ENCODE data around the gene ZKSCAN8. TPM values are rescaled to one million over a fixed set of nuclear protein-coding genes. Genes with fewer than 3 reads are reported as not detected.

The ZKSCAN8 gene
- polyA plus RNA-seq, 2 of the 4 experiments (the other 2 are of a cell fraction) = 8.5 to 8.9 TPM

GRCh38 chr6:28159029-28159607 lies 17.4 kb downstream of the ZKSCAN8 start:
- Histone ChIP-seq H3K4me1 (no peaks in the 10 kb centered on the region), H3K9me3 (peaks cover 12% of the 10 kb centered on the region; the same call in 2 of the 3 replicates), H3K4me2 (no peak overlapping the region), H3K27ac (no peak overlapping the region), H3K4me3 (no peak overlapping the region)
- ChIA-PET CTCF (interaction anchor here (1.0 kb wide), 1 partner anchor 10 kb away, joined by 3 read pairs; no protein-coding TSS in a partner anchor), POLR2A (no interaction called here)
- DNase-seq (ENCODE audit: low read depth in 1 of 2, low spot score in 1 of 2) (no peak), ATAC-seq (no peak), FAIRE-seq (no peak)
- 93% methylated on average over 4 of the region's 4 CpGs for WGBS (ENCODE audit: missing lambda C conversion rate)
- no peak for TF ChIP-seq CEBPB (IDR thresholded peaks at IDR 0.05)
- TF ChIP-seq MAFK (IDR thresholded peaks at IDR 0.05; ENCODE audit: partially characterized antibody) = peak; percentile 39
- no peak for TF ChIP-seq USF2 (IDR thresholded peaks at IDR 0.05)
- TF ChIP-seq EHF (CRISPR knock-in tag; IDR thresholded peaks at IDR 0.05) = no peak

DNA sequence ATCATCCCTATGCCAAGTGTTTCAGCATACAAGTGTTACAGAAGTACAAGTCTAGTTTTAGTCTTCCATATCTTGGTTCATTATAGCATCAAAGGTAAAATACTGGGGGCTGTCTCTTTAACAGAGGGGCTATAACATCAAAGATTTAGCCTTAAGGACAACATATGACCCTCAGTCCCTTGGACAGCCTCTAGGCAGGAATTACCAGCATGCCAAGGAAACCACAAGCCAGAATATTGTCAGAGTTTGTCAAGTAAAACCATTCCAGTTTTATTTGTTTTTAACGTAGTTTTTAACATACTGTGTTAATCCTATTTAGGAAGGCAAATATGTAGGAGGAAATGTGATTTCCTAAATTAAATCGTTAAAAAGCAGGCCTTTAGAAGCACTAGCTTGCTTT lies 18.6 kb downstream of the ZKSCAN8 start:
- WGBS (ENCODE audit: missing lambda C conversion rate) = 93% methylated on average over 2 of the region's 2 CpGs
- FAIRE-seq (no peak), DNase-seq (ENCODE audit: low read depth in 1 of 2, low spot score in 1 of 2) (no peak), ATAC-seq (no peak)
- H3K27ac ChIP-seq = no peak overlapping the region
- H3K4me1 ChIP-seq = no peaks in the 10 kb centered on the region
- TF ChIP-seq EHF (CRISPR knock-in tag; IDR thresholded peaks at IDR 0.05) = no peak
- TF ChIP-seq HDAC2 (IDR thresholded peaks at IDR 0.05) = no peak
- TF ChIP-seq SREBF2 (IDR thresholded peaks at IDR 0.05) = no peak
- TF ChIP-seq HMGXB4 (CRISPR knock-in tag; IDR thresholded peaks at IDR 0.05; ENCODE audit: borderline replicate concordance) = no peak
- no peak for TF ChIP-seq HOXB13 (CRISPR knock-in tag; IDR thresholded peaks at IDR 0.05; ENCODE audit: low read depth)
- TF ChIP-seq, protein P1, sequence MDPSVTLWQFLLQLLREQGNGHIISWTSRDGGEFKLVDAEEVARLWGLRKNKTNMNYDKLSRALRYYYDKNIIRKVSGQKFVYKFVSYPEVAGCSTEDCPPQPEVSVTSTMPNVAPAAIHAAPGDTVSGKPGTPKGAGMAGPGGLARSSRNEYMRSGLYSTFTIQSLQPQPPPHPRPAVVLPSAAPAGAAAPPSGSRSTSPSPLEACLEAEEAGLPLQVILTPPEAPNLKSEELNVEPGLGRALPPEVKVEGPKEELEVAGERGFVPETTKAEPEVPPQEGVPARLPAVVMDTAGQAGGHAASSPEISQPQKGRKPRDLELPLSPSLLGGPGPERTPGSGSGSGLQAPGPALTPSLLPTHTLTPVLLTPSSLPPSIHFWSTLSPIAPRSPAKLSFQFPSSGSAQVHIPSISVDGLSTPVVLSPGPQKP (IDR thresholded peaks at IDR 0.05; ENCODE audit: low read depth, low read length) = no peak
- no peak for TF ChIP-seq BHLHE40 (IDR thresholded peaks at IDR 0.05; ENCODE audit: low read depth, low read length)
- no peak for TF ChIP-seq POLR2A (IDR thresholded peaks at IDR 0.05; ENCODE audit: low read length)
- no peak for TF ChIP-seq FOSB (CRISPR knock-in tag; IDR thresholded peaks at IDR 0.05)
- no peak for TF ChIP-seq MYC (IDR thresholded peaks at IDR 0.05; ENCODE audit: borderline replicate concordance, low read length)
- TF ChIP-seq E2F6 (IDR thresholded peaks at IDR 0.05; ENCODE audit: borderline replicate concordance, low read depth) = no peak
- no peak for TF ChIP-seq RFX5 (IDR thresholded peaks at IDR 0.05)
- TF ChIP-seq NFE2L2 (conservative IDR thresholded peaks at IDR 0.05; ENCODE audit: low read length) = no peak
- TF ChIP-seq HEYL (CRISPR knock-in tag; IDR thresholded peaks at IDR 0.05) = no peak
- no peak for TF ChIP-seq JUNB (IDR thresholded peaks at IDR 0.05)
- TF ChIP-seq, protein P2, sequence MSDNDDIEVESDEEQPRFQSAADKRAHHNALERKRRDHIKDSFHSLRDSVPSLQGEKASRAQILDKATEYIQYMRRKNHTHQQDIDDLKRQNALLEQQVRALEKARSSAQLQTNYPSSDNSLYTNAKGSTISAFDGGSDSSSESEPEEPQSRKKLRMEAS (IDR thresholded peaks at IDR 0.05) = no peak
- TF ChIP-seq ZFP36 (IDR thresholded peaks at IDR 0.05; ENCODE audit: borderline replicate concordance, partially characterized antibody) = no peak
- no peak for TF ChIP-seq MAFK (IDR thresholded peaks at IDR 0.05; ENCODE audit: partially characterized antibody)
- ChIA-PET CTCF (no interaction called here), POLR2A (no interaction called here)
- H3K9me3 ChIP-seq = 0 out of 3 replicates have a peak, but pooled peaks cover 6% of the 10 kb centered on the region
- H3K4me3 ChIP-seq = no peak overlapping the region
- H3K4me2 ChIP-seq = no peak overlapping the region

All from A549 (cell line).